SU-DHL-6 (cell line): ENCODE results near the gene CTDP1.
"Not testable (repeated sequence)": the region's sequence is repeated elsewhere in the genome, so short reads cannot be mapped to it uniquely, and the experiment has no call there.

Source experiments
- H2AFZ ChIP-seq: fragments of 200-600 bp; sonication (generic); 2 replicates; pipeline ENCODE4 v1.6.1; 2014; ENCODE audit warnings: low read depth, mild to moderate bottlenecking, moderate library complexity, mixed read lengths, antibody characterized with exemption, low read length; ENCODE audit not compliant: severe bottlenecking
- H3F3A ChIP-seq: fragments of 200-600 bp; shearing (Covaris generic); 2 replicates; pipeline ENCODE4 v1.6.0; 2016; ENCODE audit warnings: antibody characterized with exemption, mild to moderate bottlenecking; ENCODE audit not compliant: insufficient read depth
- H3K27ac ChIP-seq: fragments of 200-600 bp; sonication (generic); 2 replicates; pipeline ENCODE4 v1.5.1; 2016; ENCODE audit warnings: low read depth, mild to moderate bottlenecking, low read length, moderate library complexity, mixed read lengths
- H3K27me3 ChIP-seq: fragments of 200-600 bp; sonication (generic), shearing (Covaris generic); 2 replicates; pipeline ENCODE4 v1.6.0; 2014; ENCODE audit warnings: mild to moderate bottlenecking, low read length
- H3K36me3 ChIP-seq: fragments of 200-600 bp; sonication (generic); 2 replicates; pipeline ENCODE4 v1.6.1; 2014; ENCODE audit warnings: mild to moderate bottlenecking, low read length, mixed read lengths
- H3K4me2 ChIP-seq: fragments of 300-600, 200-600 bp; shearing (Covaris generic), sonication (generic); 2 replicates; pipeline ENCODE4 v1.6.0; 2014; ENCODE audit warnings: low read length, low read depth, mild to moderate bottlenecking; ENCODE audit not compliant: poor library complexity, severe bottlenecking
- H3K4me3 ChIP-seq: fragments of 200-600 bp; sonication (generic); 2 replicates; pipeline ENCODE4 v1.5.1; 2014; ENCODE audit warnings: antibody characterized with exemption, low read length, mild to moderate bottlenecking, mixed read lengths; ENCODE audit not compliant: insufficient read depth, poor library complexity, severe bottlenecking
- H3K79me2 ChIP-seq: fragments of 200-600 bp; sonication (generic); 2 replicates; pipeline ENCODE4 v1.6.1; 2014; ENCODE audit warnings: mild to moderate bottlenecking, low read length, moderate library complexity; ENCODE audit not compliant: insufficient read depth
- H3K9ac ChIP-seq: fragments of 200-600 bp; sonication (generic); 2 replicates; pipeline ENCODE4 v1.7.0; 2014; ENCODE audit warnings: mild to moderate bottlenecking, low read length
- H3K9me2 ChIP-seq: fragments of 200-600 bp; sonication (generic); replicated peaks from 2 replicates; pipeline ENCODE4 v1.6.1; 2014; ENCODE audit warnings: low read length; ENCODE audit not compliant: insufficient read depth
- H3K9me3 ChIP-seq: fragments of 200-600 bp; sonication (generic); 2 replicates; pipeline ENCODE4 v1.6.1; 2014; ENCODE audit warnings: low read length, mixed read lengths; ENCODE audit not compliant: insufficient read depth
- H4K20me1 ChIP-seq: fragments of 200-600 bp; sonication (generic); 2 replicates; pipeline ENCODE4 v1.6.1; 2014; ENCODE audit warnings: low read depth, mild to moderate bottlenecking, antibody characterized with exemption, low read length, moderate library complexity, mixed read lengths
- EZH2phosphoT487 ChIP-seq: fragments of 200-600 bp; sonication (generic), shearing (Covaris generic); conservative IDR thresholded peaks from 2 replicates; pipeline ENCODE4 v1.6.1; 2018; ENCODE audit warnings: mild to moderate bottlenecking, antibody characterized with exemption, low read length, moderate library complexity, mixed read lengths
- TF ChIP-seq, protein P1 (sequence below): fragments of 200-600 bp; sonication (generic); IDR thresholded peaks from one replicate; pipeline ENCODE4 v1.5.1; 2017; ENCODE audit warnings: antibody characterized with exemption, mild to moderate bottlenecking, low read length, moderate library complexity; ENCODE audit not compliant: insufficient read depth, poor library complexity, severe bottlenecking

Gene CTDP1

DNA sequence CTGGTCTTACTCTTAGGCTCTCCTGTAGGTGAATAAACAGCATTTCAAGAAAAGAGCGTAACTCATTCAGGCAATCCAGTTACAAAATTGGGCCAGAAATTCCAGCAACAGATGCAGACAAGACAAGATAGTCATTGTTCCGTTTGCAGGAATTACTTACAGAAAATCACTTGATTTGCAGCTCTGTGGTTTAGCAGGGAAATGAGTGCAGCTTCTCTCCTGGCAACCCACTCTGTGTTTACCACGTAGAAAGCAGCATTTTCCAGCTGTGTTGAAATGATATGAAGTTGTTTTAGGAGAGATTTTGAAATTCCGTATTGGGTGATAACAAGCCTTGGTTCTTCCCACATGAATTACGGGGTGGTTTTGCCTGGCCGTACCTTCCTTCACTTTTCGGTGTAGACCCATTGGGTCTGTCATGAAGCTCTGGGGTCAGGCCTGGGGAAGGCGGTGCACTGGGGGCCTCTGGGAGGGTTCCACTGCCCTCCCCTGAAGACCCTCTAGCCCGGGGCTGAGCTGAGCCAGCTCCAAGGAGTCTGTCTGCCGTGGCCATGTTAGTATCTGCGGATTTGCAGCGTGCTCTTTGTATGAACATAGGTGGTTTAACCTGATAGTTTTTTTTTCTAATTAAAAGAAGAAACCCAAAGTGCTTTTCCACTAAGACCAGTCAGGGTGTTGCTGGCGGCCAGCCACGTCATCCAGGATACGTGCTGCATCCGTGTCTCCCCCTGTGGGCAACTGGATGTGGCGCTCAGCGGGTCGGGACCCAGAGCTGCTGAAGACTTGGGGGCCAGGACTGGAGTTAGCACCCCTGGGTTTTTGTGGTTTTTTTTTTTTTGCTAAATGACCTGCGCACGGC is 59.2 kb downstream of the CTDP1 start:
- Histone ChIP-seq H3K79me2 (peaks cover 4% of the 10 kb centered on the region), H4K20me1 (no peaks in the 10 kb centered on the region), H3K27me3 (no peaks in the 10 kb centered on the region), H3K4me2 (no peak overlapping the region), H3F3A (no peaks in the 10 kb centered on the region), H3K9ac (no peak overlapping the region), H3K36me3 (no peaks in the 10 kb centered on the region), H3K4me3 (no peak overlapping the region), H3K9me2 (no peaks in the 10 kb centered on the region), H2AFZ (no peak overlapping the region), H3K9me3 (no peaks in the 10 kb centered on the region), H3K27ac (no peak overlapping the region)
- TF ChIP-seq EZH2phosphoT487, result no peak
- TF ChIP-seq, protein P1, sequence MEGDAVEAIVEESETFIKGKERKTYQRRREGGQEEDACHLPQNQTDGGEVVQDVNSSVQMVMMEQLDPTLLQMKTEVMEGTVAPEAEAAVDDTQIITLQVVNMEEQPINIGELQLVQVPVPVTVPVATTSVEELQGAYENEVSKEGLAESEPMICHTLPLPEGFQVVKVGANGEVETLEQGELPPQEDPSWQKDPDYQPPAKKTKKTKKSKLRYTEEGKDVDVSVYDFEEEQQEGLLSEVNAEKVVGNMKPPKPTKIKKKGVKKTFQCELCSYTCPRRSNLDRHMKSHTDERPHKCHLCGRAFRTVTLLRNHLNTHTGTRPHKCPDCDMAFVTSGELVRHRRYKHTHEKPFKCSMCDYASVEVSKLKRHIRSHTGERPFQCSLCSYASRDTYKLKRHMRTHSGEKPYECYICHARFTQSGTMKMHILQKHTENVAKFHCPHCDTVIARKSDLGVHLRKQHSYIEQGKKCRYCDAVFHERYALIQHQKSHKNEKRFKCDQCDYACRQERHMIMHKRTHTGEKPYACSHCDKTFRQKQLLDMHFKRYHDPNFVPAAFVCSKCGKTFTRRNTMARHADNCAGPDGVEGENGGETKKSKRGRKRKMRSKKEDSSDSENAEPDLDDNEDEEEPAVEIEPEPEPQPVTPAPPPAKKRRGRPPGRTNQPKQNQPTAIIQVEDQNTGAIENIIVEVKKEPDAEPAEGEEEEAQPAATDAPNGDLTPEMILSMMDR, result no peak

DNA sequence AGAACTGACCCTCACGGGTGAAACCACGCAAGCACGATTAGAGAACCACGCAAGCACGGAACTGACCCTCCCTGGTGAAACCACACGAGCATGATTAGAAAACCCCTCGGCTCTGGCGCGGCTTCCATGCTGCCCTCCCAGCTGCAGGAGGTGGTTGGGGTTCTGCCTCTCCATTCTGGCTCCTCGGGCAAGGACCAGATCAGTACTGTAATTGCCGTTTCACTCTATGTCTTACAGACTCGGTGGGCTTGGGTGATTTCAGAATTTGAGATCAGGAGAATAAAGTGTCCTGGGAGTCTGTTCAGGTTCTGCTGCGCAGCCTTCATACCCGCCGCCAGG is 59.8 kb downstream of the CTDP1 start:
- Histone ChIP-seq H3K36me3 (no peaks in the 10 kb centered on the region), H3K9me2 (no peaks in the 10 kb centered on the region), H2AFZ (no peak overlapping the region), H3K27me3 (no peaks in the 10 kb centered on the region), H3K9me3 (no peaks in the 10 kb centered on the region), H3K9ac (no peak overlapping the region), H3K27ac (no peak overlapping the region), H3K79me2 (peaks cover 4% of the 10 kb centered on the region; the same call in 1 of the 2 replicates), H3K4me3 (no peak overlapping the region), H4K20me1 (no peaks in the 10 kb centered on the region), H3F3A (no peaks in the 10 kb centered on the region), H3K4me2 (no peak overlapping the region)
- TF ChIP-seq, protein P1, result no peak
- no peak for TF ChIP-seq EZH2phosphoT487

DNA sequence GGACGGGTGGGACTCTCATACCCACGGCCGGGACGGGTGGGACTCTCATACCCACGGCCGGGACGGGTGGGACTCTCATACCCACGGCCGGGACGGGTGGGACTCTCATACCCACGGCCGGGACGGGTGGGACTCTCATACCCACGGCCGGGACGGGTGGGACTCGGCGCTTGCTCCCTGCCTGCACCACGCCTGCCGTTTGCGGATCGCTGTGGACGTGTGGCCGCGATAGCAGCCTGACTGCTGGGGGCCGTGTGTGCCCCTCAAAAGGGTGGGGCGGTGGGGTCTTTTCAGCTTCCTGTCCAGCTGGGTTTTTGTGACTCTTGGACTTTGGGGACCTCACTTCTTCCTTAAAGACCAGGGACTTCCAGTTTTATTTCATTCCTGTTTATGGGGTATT is 60.4 kb downstream of the CTDP1 start:
- H3K79me2 ChIP-seq, H3K27ac ChIP-seq, H3K9me2 ChIP-seq, H3K36me3 ChIP-seq, H3F3A ChIP-seq, H3K9ac ChIP-seq, H3K9me3 ChIP-seq, H2AFZ ChIP-seq, H3K27me3 ChIP-seq, H4K20me1 ChIP-seq, H3K4me3 ChIP-seq, H3K4me2 ChIP-seq: not testable (repeated sequence)
